NCI-H460 (cell line): ENCODE measurements around the gene MDM2. TPM values are rescaled to one million over a fixed set of nuclear protein-coding genes. Genes with fewer than 3 reads are reported as not detected.

Experiments used
- DNase-seq: peaks from one replicate; pipeline ENCODE4 v3.0.0-alpha.2; 2016; ENCODE audit warnings: low read depth; ENCODE audit errors: extremely low read depth
- total RNA-seq: library from RNA; depleted of rRNA; stranded (reverse); fragments of >200 nt; shearing (Covaris generic); gene quantifications from 2 replicates; pipeline ENCODE4 v1.2.3, GENCODE V29; 2014

The MDM2 gene
- total RNA-seq, 1 experiment from 2014 or later = 190 TPM

GRCh38 chr12:68870443-68870842, 62.5 kb downstream of the MDM2 start:
- DNase-seq = no peak

GRCh38 chr12:68871396-68871795, 63.4 kb downstream of the MDM2 start:
- no peak for DNase-seq

- no peak for DNase-seq
These were observed 63.9 kb downstream of the MDM2 start for GRCh38 chr12:68871921-68872320.

GRCh38 chr12:68873316-68873715, 65.3 kb downstream of the MDM2 start:
- no peak for DNase-seq

- DNase-seq = no peak
These were observed 68.5 kb downstream of the MDM2 start for GRCh38 chr12:68876461-68876860.

GRCh38 chr12:68877583-68877982, 69.6 kb downstream of the MDM2 start:
- DNase-seq = no peak

GRCh38 chr12:68878283-68878682, 70.3 kb downstream of the MDM2 start:
- no peak for DNase-seq

- DNase-seq = no peak
These were observed 70.9 kb downstream of the MDM2 start for GRCh38 chr12:68878846-68879245.

GRCh38 chr12:68880660-68881325, 72.8 kb downstream of the MDM2 start:
- no peak for DNase-seq

- DNase-seq = no peak
These were observed 74.4 kb downstream of the MDM2 start for GRCh38 chr12:68882251-68882964.

GRCh38 chr12:68883151-68883550, 75.2 kb downstream of the MDM2 start:
- DNase-seq = no peak

GRCh38 chr12:68884251-68884650, 76.3 kb downstream of the MDM2 start:
- no peak for DNase-seq

GRCh38 chr12:68885381-68885780, 77.4 kb downstream of the MDM2 start:
- DNase-seq = no peak

GRCh38 chr12:68886636-68887572, 78.9 kb downstream of the MDM2 start:
- no peak for DNase-seq

- DNase-seq = no peak
These were observed 79.7 kb downstream of the MDM2 start for GRCh38 chr12:68887641-68888040.

GRCh38 chr12:68888243-68888642, 80.3 kb downstream of the MDM2 start:
- no peak for DNase-seq

- DNase-seq = no peak
These were observed 82.7 kb downstream of the MDM2 start for GRCh38 chr12:68890701-68891113.

GRCh38 chr12:68891141-68891540, 83.2 kb downstream of the MDM2 start:
- no peak for DNase-seq

- DNase-seq = no peak
These were observed 85.2 kb downstream of the MDM2 start for GRCh38 chr12:68893201-68893600.

- no peak for DNase-seq
These were observed 85.8 kb downstream of the MDM2 start for GRCh38 chr12:68893741-68894140.

- no peak for DNase-seq
These were observed 86.4 kb downstream of the MDM2 start for GRCh38 chr12:68894276-68894855.
